ENCODE measurements around the gene ZNRF3. TPM values are rescaled to one million over a fixed set of nuclear protein-coding genes. Genes with fewer than 3 reads are reported as not detected.

The ZNRF3 gene
- total RNA-seq, 1 donor from 2014 or later, result 4.1 TPM

DNA sequence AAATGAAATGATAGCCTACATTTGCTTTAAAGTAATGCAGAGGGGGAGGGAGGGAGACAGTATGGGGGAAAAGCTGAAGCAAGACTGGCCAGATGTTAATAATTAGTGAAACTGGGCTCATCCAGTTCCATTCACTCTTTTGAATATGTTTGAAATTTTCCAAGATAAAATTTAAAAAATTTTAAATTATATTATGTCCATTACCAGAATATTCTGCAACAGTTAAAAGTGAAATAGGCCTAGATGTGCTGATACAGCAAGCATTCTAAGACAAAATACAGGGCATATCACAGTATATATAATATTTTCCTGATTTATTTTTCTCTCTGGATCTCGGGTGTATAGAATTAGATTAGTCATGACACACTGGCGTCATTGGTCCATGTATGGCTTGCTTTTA lies 13.6 kb upstream of the ZNRF3 start:
- no peaks in the 10 kb centered on the region for H3K36me3 ChIP-seq
- no peaks in the 10 kb centered on the region for H3K79me2 ChIP-seq (ENCODE audit: low read depth)
- no peak overlapping the region for H2AFZ ChIP-seq (replicated peaks)
- no peaks in the 10 kb centered on the region for H3K4me1 ChIP-seq
- H3K9ac ChIP-seq, result no peak overlapping the region
- no peak overlapping the region for H3K27ac Mint-ChIP-seq
- H4K20me1 ChIP-seq (ENCODE audit: low read depth), result no peaks in the 10 kb centered on the region
- peaks cover 2% of the 10 kb centered on the region for H3K27me3 Mint-ChIP-seq (ENCODE audit: insufficient read depth, low read depth)
- TF ChIP-seq EZH2 (IDR thresholded peaks at IDR 0.05) (no peak), CTCF (IDR thresholded peaks at IDR 0.05) (no peak)
- H3F3A ChIP-seq (ENCODE audit: low read depth), result no peaks in the 10 kb centered on the region
- no peak for DNase-seq (ENCODE audit: low spot score)
- H3K9me3 ChIP-seq (ENCODE audit: low read depth), result no peaks in the 10 kb centered on the region
- H3K4me3 Mint-ChIP-seq, result no peak overlapping the region
- peaks cover 3% of the 10 kb centered on the region for H3K36me3 Mint-ChIP-seq
- H3K4me3 ChIP-seq, result no peak overlapping the region
- H3K4me1 Mint-ChIP-seq, result peaks cover 15% of the 10 kb centered on the region
- H3K27me3 ChIP-seq, result no peaks in the 10 kb centered on the region
- no peak overlapping the region for H3K4me2 ChIP-seq
- peaks cover 3% of the 10 kb centered on the region for H3K9me3 Mint-ChIP-seq
- no peak overlapping the region for H3K27ac ChIP-seq

- TF ChIP-seq EZH2phosphoT487 (IDR thresholded peaks at IDR 0.05), result no peak
- TF ChIP-seq EZH2 (IDR thresholded peaks at IDR 0.05), result no peak
- TF ChIP-seq CTCF (IDR thresholded peaks at IDR 0.05), result no peak
- Histone ChIP-seq H3K4me1 (no peaks in the 10 kb centered on the region), H3F3A (ENCODE audit: low read depth) (no peaks in the 10 kb centered on the region), H3K9ac (no peak overlapping the region), H3K36me3 (no peaks in the 10 kb centered on the region), H3K9me3 (ENCODE audit: low read depth) (no peaks in the 10 kb centered on the region), H3K4me2 (no peak overlapping the region), H3K79me2 (ENCODE audit: low read depth) (no peaks in the 10 kb centered on the region), H4K20me1 (ENCODE audit: low read depth) (no peaks in the 10 kb centered on the region), H2AFZ (replicated peaks) (peak overlapping the region; percentile 3), H3K27ac (no peak overlapping the region), H3K27me3 (no peaks in the 10 kb centered on the region), H3K4me3 (no peak overlapping the region)
- Mint-ChIP-seq H3K36me3 (no peaks in the 10 kb centered on the region), H3K27ac (peak overlapping the region; percentile 32), H3K4me1 (peaks cover 14% of the 10 kb centered on the region), H3K4me3 (no peak overlapping the region), H3K27me3 (ENCODE audit: insufficient read depth, low read depth) (no peaks in the 10 kb centered on the region), H3K9me3 (no peaks in the 10 kb centered on the region)
- DNase-seq (ENCODE audit: low spot score), result no peak
Observed at GRCh38 chr22:28873183-28873963, 10.0 kb upstream of the ZNRF3 start.

- H3F3A ChIP-seq (ENCODE audit: low read depth), result no peaks in the 10 kb centered on the region
- H4K20me1 ChIP-seq (ENCODE audit: low read depth), result no peaks in the 10 kb centered on the region
- TF ChIP-seq EZH2phosphoT487 (IDR thresholded peaks at IDR 0.05), result no peak
- no peak for TF ChIP-seq CTCF (IDR thresholded peaks at IDR 0.05)
- TF ChIP-seq EZH2 (IDR thresholded peaks at IDR 0.05), result no peak
- Mint-ChIP-seq H3K27me3 (ENCODE audit: insufficient read depth, low read depth) (no peaks in the 10 kb centered on the region), H3K4me1 (peaks cover 13% of the 10 kb centered on the region), H3K27ac (no peak overlapping the region), H3K9me3 (no peaks in the 10 kb centered on the region), H3K4me3 (no peak overlapping the region), H3K36me3 (no peaks in the 10 kb centered on the region)
- H3K9ac ChIP-seq, result no peak overlapping the region
- no peaks in the 10 kb centered on the region for H3K9me3 ChIP-seq (ENCODE audit: low read depth)
- H3K79me2 ChIP-seq (ENCODE audit: low read depth), result no peaks in the 10 kb centered on the region
- no peak overlapping the region for H2AFZ ChIP-seq (replicated peaks)
- H3K4me3 ChIP-seq, result no peak overlapping the region
- H3K27me3 ChIP-seq, result no peaks in the 10 kb centered on the region
- no peaks in the 10 kb centered on the region for H3K36me3 ChIP-seq
- H3K4me2 ChIP-seq, result no peak overlapping the region
- H3K27ac ChIP-seq, result no peak overlapping the region
- no peaks in the 10 kb centered on the region for H3K4me1 ChIP-seq
- DNase-seq (ENCODE audit: low spot score), result no peak
Observed at GRCh38 chr22:28874061-28874460, 9.3 kb upstream of the ZNRF3 start.
